HL-60 (cell line): ENCODE data around the gene BRK1.

Source experiments
- CTCF ChIP-seq: IDR thresholded peaks from one replicate; pipeline ENCODE4 v1.5.1; 2011; ENCODE audit warnings: low read length, control low read depth, inconsistent platforms; ENCODE audit not compliant: insufficient read depth
- POLR2AphosphoS5 ChIP-seq: IDR thresholded peaks from 2 replicates; pipeline ENCODE4 v1.6.1; 2012; ENCODE audit warnings: low read depth

- TF ChIP-seq CTCF: no peak
- TF ChIP-seq POLR2AphosphoS5: no peak
Observed at GRCh38 chr3:10166213-10166604, 50.7 kb downstream of the BRK1 start.
